HG03103 (cell line): ENCODE measurements around the gene TMEM41A.
"Not testable (repeated sequence)": the region's sequence is repeated elsewhere in the genome, so short reads cannot be mapped to it uniquely, and the experiment has no call there.

ENCODE experiments used
- ATAC-seq: cut with Tn5 transposase; IDR thresholded peaks from one replicate; pipeline ENCODE4 v1.9.1; 2021; ENCODE audit warnings: low read depth; ENCODE audit not compliant: unreplicated experiment

TMEM41A gene

GRCh38 chr3:185489462-185489861 is 9.4 kb downstream of the TMEM41A start:
- no peak for ATAC-seq

DNA sequence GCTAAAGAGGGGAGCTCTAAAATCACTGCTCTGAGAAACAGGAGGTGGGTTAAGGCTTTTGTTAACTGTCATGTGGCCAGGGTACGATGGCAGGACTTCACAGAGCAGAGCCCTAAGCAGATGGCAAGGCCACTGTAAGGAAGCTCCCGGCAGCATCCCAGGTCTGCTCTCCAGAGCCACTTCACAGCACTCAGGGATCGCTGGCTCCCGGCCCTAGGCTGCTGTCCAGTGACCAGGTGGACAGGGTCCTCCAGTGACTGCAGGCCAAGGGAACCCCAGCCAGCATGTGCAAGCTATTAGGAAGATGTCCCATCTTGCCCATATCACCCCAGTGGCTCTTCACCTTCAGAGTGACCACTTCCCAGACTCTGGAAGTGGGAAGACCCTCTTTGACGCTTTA is 10.4 kb downstream of the TMEM41A start:
- no peak for ATAC-seq

DNA sequence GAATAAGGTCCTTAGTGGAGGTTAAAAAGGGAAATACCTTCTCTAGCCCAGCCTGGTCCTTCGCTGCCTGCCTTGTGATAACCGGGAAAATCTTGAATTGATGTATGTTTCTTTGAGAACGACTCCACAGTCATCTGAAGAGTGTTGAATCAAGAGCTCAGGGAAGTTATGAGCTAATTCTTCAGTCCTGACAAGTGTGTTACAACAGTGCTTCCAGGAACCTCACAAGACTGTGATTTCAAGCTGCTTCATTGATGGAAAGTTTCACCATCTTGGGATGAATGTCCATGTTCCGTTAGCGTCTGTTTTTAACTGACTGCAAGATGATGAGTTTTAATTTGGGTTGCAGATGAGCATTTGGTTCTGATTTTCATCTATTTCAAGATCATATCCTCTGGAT is 12.4 kb downstream of the TMEM41A start:
- ATAC-seq: no peak

DNA sequence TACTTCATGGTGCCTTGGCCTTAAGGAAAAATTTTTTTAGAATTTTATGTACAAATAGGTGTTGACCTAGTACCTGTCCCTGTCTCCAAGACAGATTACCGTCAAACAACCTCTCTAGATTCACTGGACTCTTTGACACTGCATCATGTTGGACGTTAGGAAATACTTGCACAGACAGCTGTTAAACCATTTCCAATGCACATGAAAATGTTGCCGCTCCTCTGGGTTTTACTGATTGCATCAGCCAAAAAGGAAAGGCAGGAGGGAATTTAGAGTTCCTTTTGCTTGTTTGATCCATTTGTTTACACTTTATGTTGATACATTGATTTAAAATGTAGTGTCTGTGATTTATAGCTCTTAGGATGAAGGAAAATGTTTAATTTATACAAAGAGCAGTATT is 14.5 kb downstream of the TMEM41A start:
- ATAC-seq: no peak

DNA sequence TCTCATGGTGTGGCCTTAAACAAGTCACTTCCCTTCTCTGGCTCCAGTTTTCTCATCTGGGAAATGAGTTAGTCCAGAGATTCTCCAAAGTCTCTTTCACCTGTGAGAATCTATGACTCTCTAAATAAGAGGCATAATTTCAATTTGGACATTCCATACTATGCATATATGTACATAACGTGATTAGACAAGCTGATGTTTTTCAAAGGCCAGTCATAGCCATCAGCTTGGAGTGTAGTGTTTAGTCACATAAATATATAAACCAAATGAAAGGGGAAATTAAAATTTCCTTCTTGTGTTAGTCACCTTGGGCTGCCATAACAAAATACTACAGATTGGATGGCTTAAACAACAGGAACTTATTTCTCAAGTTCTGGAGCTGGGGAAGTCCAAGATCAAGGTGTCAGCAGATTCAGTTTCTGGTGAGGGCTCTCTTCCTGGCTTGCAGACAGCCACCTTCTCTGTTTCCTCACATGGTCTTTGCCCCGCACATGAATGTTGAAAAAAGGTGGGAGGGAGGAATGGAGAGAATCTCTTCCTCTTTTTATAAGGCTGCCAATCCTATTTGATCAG is 19.4 kb downstream of the TMEM41A start:
- ATAC-seq: no peak

DNA sequence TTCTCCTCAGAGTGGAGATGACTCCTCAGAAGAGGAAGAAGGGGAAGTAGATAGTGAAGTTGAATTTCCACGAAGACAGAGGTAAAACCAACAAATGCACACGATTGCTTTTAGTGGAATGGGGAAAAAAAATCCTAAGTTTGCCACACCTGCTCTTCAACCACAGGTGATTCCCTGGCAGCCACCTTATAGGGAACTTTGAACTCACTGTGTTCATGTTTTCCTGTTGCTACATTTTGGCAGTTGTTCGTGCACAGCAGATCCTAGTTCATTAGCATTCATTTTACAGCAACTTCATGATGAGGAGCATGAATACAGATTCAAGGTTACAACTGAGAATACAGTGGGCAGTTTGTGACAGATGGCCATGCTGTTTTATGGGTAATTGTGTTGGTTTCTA is 21.5 kb downstream of the TMEM41A start:
- no peak for ATAC-seq

DNA sequence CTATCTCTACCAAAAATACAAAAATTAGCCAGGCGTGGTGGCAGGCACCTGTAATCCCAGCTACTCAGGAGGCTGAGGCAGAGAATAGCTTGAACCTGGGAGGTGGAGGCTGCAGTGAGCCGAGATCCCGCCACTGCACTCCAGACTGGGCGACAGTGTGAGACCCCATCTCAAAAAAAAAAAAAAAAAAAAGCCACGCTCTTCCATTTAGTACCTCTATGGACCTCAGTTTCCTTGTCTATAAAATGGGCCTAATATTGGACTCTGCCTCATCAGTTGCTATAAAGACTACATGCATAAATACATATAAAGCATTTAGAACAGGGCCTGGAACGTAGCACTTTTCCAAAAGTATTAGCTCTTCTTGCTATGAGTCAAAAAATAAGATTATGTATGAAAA is 23.9 kb downstream of the TMEM41A start:
- ATAC-seq: not testable (repeated sequence)

DNA sequence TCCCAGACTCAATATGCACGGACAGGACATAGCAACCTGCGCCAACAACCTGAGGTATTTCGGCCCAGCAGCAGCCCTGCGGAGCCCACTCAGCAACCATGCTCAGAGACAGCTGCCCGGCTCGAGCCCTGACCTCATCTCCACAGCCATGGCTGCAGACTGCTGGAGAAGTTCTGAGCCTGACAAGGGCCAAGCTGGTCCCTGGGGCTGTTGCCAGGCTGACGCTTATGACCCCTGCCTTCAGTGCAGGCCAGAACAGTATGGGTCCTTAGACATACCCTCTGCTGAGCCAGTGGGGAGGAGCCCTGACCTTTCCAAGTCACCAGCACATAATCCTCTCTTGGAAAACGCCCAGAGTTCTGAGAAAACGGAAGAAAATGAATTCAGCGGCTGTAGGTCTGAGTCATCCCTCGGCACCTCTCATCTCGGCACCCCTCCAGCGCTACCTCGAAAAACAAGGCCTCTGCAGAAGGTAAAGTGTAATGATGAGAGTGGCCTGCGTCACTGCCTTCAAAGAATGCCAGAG is 25.5 kb downstream of the TMEM41A start:
- no peak for ATAC-seq

- no peak for ATAC-seq
Measured at GRCh38 chr3:185470323-185470722, 28.5 kb downstream of the TMEM41A start.

DNA sequence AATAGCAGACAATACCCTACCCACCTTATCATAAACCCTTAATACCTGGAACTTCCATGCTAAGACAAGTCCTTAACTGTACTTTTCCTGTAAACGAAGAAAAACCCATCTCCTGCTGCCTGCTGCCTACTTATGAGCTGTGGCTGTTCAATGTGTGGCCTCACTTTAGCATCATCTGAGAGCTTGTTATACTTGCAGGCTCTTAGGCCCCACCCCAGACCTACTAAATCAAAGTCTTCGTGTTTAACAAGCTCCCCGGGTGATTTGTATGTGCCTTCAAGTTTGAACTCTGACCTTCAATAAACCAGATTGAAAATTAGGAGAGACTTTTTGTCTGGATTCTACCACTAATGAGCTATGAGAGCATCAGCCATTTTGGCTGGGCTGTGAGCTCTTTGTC is 29.3 kb downstream of the TMEM41A start:
- no peak for ATAC-seq

DNA sequence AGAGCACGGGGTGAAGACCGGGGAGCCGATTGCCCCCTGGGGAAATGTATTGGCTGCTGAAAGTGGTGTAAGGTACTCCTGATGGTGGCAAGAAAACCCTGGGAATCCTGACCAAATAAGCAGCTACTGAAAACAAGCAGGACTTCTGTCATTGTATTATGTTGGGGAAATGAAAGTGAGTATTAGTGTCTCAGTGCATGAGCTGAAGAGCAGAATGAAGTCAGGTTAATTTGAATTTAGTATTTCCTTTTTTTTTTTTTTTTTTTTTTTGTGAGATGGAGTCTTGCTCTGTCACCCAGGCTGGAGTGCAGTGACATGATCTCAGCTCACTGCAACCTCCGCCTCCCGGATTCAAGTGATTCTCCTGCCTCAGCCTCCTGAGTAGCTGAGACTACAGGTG is 32.7 kb downstream of the TMEM41A start:
- ATAC-seq: not testable (repeated sequence)

DNA sequence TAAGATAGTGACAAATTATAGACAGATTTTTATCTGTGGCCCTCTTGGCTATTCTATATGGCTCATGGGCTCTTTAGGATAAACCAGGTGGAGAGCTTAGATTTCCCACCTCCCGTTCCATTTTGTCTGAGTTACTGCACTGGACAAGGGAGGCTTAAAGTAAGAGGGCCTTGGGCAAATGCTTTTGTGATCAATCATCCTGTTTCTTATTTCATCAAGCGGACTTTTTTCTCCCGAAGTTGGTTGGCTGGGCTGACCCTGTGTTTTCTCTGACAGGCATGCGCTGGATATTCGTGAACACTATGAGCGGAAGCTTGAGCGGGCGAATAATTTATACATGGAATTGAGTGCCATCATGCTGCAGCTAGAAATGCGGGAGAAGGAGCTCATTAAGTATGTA is 33.4 kb downstream of the TMEM41A start:
- no peak for ATAC-seq

DNA sequence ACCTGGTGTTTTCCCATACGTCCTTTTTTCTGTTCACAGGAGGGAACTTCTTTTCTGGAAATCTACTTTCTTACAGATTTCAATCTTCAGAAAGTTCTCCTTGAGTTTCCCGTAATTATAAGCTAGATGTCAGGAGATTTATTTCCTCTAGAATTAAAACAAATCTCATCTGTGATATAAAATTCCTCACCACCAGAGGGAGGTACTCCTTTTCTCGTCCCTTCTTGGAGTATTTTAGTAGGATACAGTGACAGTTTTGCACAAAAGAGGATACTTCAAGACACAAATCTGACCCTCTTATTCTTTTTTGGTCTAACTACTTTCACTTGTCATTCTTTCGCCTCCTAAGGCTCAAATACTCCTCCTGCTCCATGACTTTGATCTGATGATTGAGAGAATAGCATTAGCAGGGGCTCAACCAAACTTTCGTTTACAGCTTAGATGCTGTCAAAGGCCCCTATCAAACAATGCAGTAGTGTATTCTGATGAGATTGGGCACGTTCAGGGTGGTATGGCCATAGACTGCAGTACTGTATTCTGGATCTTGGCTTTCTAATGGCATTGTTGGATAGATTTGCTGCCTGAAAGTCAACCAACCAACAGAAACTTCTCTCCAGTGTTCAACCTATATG is 38.0 kb downstream of the TMEM41A start:
- no peak for ATAC-seq

DNA sequence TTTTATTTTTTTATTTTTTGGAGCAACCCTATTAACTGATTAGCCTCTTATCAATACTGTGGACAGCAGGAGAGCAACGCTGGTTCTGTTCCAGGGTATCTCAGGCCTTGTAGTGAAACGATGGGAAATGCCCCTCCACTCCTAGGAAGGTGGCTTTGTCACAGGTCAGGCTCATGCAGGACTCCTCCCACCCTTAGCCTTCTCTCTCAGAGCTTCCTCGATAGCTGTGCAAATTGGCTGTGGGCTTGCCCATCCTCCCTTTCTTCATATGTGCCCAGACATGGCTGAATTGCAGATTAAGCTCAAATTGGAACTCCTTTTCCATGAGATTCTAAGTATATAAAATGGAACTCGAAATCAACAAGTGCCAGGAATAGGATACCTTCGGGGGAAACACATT is 38.5 kb downstream of the TMEM41A start:
- no peak for ATAC-seq

DNA sequence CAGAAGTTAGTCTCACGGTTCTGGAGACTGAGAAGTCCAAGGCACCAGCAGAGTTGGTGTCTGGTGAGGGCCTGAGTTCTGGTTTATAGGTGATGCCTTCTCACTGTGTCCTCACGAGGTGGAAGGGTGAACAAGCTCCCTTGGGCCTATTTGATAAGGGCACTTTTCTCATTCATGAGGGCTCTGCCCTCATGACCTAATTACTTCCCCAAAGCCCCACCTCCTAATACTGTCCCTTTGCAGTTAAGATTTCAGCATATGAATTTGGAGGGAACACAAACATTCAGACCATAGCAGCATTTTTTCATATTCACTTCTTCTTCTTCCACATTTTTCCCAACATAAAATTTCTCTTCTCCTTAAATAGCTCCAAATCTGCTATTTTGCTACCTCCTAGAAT is 41.5 kb downstream of the TMEM41A start:
- no peak for ATAC-seq

- ATAC-seq: not testable (repeated sequence)
Measured at GRCh38 chr3:185451432-185451831, 47.4 kb downstream of the TMEM41A start.

DNA sequence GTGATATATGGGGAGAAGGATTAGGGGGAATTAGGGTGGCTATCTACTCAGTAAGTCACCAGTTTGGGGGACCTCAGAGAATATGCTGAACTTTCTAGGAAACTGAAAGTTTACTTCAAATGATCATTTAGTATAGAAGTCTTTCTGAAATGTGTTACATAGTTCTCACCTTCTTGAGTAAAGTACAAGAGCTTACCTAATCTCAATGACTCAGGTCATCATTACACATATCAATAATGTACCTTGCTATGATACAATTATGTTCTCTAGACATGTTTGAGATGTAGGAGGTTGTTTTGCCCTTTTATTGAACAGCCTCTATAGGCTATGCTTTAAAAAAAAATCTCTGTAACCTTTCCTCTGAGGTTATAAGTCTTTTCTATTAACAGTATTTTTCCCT is 50.7 kb downstream of the TMEM41A start:
- ATAC-seq: no peak

GRCh38 chr3:185444329-185444728 is 54.5 kb downstream of the TMEM41A start:
- no peak for ATAC-seq

- no peak for ATAC-seq
Measured at GRCh38 chr3:185442031-185442430, 56.8 kb downstream of the TMEM41A start.

DNA sequence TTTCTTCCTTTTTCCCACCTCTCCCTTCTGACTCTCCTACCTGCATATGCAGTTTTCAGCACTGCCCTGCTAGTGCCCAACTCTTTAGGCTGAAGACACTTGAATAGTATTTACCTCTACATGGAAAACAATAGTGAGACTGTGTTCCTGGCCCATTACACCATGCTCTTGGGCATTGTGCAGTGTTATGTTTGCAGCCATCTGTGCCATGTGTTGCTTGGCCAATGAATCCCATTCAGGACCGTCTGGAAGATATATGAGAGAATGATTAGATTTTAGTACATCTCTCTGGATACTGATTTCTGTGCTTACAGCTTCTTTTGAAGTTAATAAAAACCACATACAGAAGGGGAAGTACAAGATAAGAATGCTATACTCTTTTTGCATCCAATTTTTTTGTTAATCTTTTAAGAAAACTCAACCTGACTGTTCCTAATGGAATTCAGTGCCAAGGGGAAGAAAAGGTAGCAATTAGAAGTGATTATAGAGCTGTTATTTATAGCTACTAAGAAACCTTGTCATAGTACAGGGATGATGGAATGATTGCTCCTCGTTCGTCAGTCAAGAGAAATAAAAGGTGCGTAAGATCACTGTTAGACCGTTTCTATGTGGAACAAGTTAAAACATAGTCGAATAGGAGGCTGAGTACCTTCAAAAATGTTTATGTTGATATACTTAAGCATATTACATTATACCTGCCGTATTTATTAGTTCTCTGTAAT is 58.9 kb downstream of the TMEM41A start:
- no peak for ATAC-seq
